Psoas muscle (tissue), 8 donors: ENCODE data around the gene PROSER2. TPM values are rescaled to one million over a fixed set of nuclear protein-coding genes. Genes with fewer than 3 reads are reported as not detected.

ENCODE experiments used
- ATAC-seq, 4 donors: fragments of 200-7000 bp; cut with Tn5 transposase; one replicate each; pipeline ENCODE4 v1.9.1; 2020; ENCODE audit warnings: moderate library complexity in 3 of 4, mild to moderate bottlenecking in 2 of 4
- DNase-seq, 2 donors: peaks; one replicate each; pipeline ENCODE4 v3.0.0-alpha.2; 2020
- H3K27ac ChIP-seq: fragments of 200-600 bp; one replicate; pipeline ENCODE4 v1.8.0; 2022
- H3K27me3 ChIP-seq, 3 donors: fragments of 200-600 bp in 1 of 3; one replicate each; pipeline versions ENCODE4 v1.6.1 to v1.8.0; 2013 to 2022; ENCODE audit warnings: low read length in 2 of 3, mild to moderate bottlenecking in 2 of 3, moderate library complexity in 1 of 3; ENCODE audit not compliant: insufficient read depth in 3 of 3
- H3K36me3 ChIP-seq, 2 donors: fragments of 200-600 bp in 1 of 2; one replicate each; pipeline versions ENCODE4 v1.6.1 to v1.8.0; 2013 to 2022; ENCODE audit warnings: low read depth in 1 of 2, mild to moderate bottlenecking in 1 of 2, moderate library complexity in 1 of 2; ENCODE audit not compliant: insufficient read depth in 1 of 2
- H3K4me1 ChIP-seq: fragments of 200-600 bp; one replicate; pipeline ENCODE4 v1.8.0; 2022
- H3K4me3 ChIP-seq: fragments of 200-600 bp; one replicate; pipeline ENCODE4 v1.8.0; 2022; ENCODE audit warnings: mild to moderate bottlenecking
- H3K9me3 ChIP-seq: fragments of 200-600 bp; one replicate; pipeline ENCODE4 v1.8.0; 2022
- CTCF ChIP-seq: fragments of 200-600 bp; IDR thresholded peaks from one replicate; pipeline ENCODE4 v1.8.0; 2022; ENCODE audit warnings: antibody characterized with exemption
- WGBS, 3 donors: extraction: QIAGEN DNeasy Blood & Tissue Kit; methylation state at CpG; one replicate each; pipeline versions ENCODE4 v1.1.6 to v1.1.7; 2013; 5-methylcytosine and 5-hydroxymethylcytosine counted together
- intact Hi-C, 2 donors: fragments of 100-400 bp; cut with DNase I; formaldehyde crosslinking; loops; one replicate each; pipeline versions ENCODE4 v1.11.0 to v1.14.2; 2022
- polyA plus RNA-seq, 3 donors: library from polyadenylated mRNA; stranded (reverse); fragments of 200-250 nt; gene quantifications; one replicate each; pipeline ENCODE4 v1.2.3, GENCODE V29; 2013
- total RNA-seq, 4 donors: library from RNA; stranded (reverse); fragmentation: NEBNext Ultra II Directional in 2 of 4; extraction: Animal tissue kit (Norgen Biotek cat#: 25700) in 2 of 4; gene quantifications; one replicate each; pipeline versions ENCODE4 v1.2.1 to v1.2.4, GENCODE V29; 2021 to 2023
- donor health status: healthy with polysubstance abuse.
- donor health status: DM: no; HTN: no; CAD: no; lungs with moderate emphysema.
- donor health status: Bipolar disorder and iron deficiency.
- donor health status: healthy.
- donor health status: DM: yes; HTN: yes; CAD: no.
- donor health status: DM: no; HTN: no; CAD: no.
- donor health status: DM: no; HTN: no; CAD: no.
- donor health status: DM: yes; HTN: yes; CAD: no.

The PROSER2 gene
- total and polyA plus RNA-seq, 7 donors = 0.63 to 2.8 (median 1.2) TPM

GRCh38 chr10:11896549-11897200, 73.5 kb downstream of the PROSER2 start:
- H3K27me3 ChIP-seq = no peaks in the 10 kb centered on the region
- DNase-seq (no peak), ATAC-seq (no peak)
- H3K27ac ChIP-seq = no peak overlapping the region
- no peaks in the 10 kb centered on the region for H3K9me3 ChIP-seq
- WGBS, 3 donors = 80 to 83% (median 83%) methylated on average over 5 of the region's 5 CpGs
- H3K36me3 ChIP-seq = no peaks in the 10 kb centered on the region
- no peaks in the 10 kb centered on the region for H3K4me1 ChIP-seq
- intact Hi-C loops = no loop called here
- TF ChIP-seq CTCF = no peak
- H3K4me3 ChIP-seq = no peak overlapping the region

- Histone ChIP-seq H3K9me3 (no peaks in the 10 kb centered on the region), H3K4me3 (no peak overlapping the region), H3K4me1 (no peaks in the 10 kb centered on the region), H3K36me3 (no peaks in the 10 kb centered on the region), H3K27me3 (no peaks in the 10 kb centered on the region), H3K27ac (no peak overlapping the region)
- WGBS, 3 donors = 75 to 81% (median 80%) methylated on average over 3 of the region's 3 CpGs
- ATAC-seq (no peak), DNase-seq (no peak)
- intact Hi-C loops = no loop called here
- TF ChIP-seq CTCF = no peak
Measured at GRCh38 chr10:11898033-11898371, 74.8 kb downstream of the PROSER2 start.

- no peaks in the 10 kb centered on the region for H3K27me3 ChIP-seq
- H3K9me3 ChIP-seq = no peaks in the 10 kb centered on the region
- H3K4me3 ChIP-seq = no peak overlapping the region
- no peak for DNase-seq
- WGBS, 3 donors = 67 to 77% (median 69%) methylated on average over 20 of the region's 20 CpGs
- no peaks in the 10 kb centered on the region for H3K4me1 ChIP-seq
- TF ChIP-seq CTCF = no peak
- peak in 2 of 4 donors; percentile 53 to 74 for ATAC-seq
- intact Hi-C loops = no loop called here
- no peaks in the 10 kb centered on the region for H3K36me3 ChIP-seq
- H3K27ac ChIP-seq = no peak overlapping the region
Measured at GRCh38 chr10:11898372-11899066, 75.4 kb downstream of the PROSER2 start.

GRCh38 chr10:11899067-11899876, 76.1 kb downstream of the PROSER2 start:
- intact Hi-C loops = no loop called here
- Histone ChIP-seq H3K9me3 (no peaks in the 10 kb centered on the region), H3K4me1 (no peaks in the 10 kb centered on the region), H3K36me3 (no peaks in the 10 kb centered on the region), H3K4me3 (no peak overlapping the region), H3K27ac (no peak overlapping the region), H3K27me3 (no peaks in the 10 kb centered on the region)
- DNase-seq (no peak), ATAC-seq (no peak)
- TF ChIP-seq CTCF = no peak
- 91 to 92% (median 92%) methylated on average over 28 of the region's 28 CpGs for WGBS, 3 donors
